HG02943 (cell line): Measurements from ENCODE around the gene MOB3A.

ENCODE experiments used
- ATAC-seq: cut with Tn5 transposase; IDR thresholded peaks from one replicate; pipeline ENCODE4 v1.9.1; 2021; ENCODE audit warnings: mild to moderate bottlenecking, low read depth, moderate library complexity; ENCODE audit not compliant: unreplicated experiment

MOB3A gene

GRCh38 chr19:2084993-2085720 is 11.0 kb downstream of the MOB3A start:
- peak; percentile 42 for ATAC-seq

GRCh38 chr19:2083174-2083854 is 12.8 kb downstream of the MOB3A start:
- no peak for ATAC-seq

DNA sequence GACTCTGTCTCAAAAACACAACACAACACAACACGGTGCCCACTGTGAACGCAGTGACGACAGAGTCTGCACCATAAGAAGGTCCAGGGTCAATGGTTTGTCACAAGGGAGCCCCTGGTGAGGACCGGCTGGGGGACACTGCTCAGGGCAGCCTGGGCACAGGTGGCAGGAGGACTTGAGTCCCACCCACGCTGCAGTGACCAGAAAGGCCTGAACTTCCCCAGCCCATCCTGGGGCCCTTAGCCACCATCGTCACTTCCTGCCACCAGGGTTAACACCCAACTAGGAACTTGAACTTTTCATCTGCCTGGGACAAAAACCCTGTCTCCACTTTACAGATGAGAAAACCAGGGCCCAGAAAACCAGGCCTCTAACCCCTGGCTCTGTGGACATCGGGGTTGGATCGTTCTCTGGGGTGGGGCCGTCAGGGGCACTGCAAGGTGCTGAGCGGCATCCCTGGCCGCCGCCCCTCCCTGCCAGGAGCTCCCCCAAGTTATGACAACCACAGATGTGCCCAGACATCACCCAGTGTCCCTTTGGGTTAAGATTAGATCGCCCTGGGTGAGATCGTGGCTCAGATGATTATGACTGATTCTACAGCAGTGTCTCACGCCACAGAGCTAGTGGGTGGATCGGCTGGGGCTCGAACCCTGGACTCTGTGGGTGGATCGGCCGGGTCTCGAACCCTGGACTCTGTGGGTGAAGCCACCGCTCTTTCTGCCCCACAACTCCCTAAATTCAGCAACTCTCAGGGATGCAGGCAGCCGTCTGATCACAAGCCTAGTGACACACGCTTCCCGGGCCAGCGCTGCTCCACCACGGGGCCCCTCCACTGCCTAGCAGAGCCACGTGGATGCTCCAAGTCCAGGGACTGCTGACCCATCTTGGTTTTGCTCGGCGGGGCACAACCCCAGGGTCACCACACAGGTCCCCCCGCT is 14.0 kb downstream of the MOB3A start:
- no peak for ATAC-seq

GRCh38 chr19:2080336-2080988 is 15.7 kb downstream of the MOB3A start:
- ATAC-seq: no peak

DNA sequence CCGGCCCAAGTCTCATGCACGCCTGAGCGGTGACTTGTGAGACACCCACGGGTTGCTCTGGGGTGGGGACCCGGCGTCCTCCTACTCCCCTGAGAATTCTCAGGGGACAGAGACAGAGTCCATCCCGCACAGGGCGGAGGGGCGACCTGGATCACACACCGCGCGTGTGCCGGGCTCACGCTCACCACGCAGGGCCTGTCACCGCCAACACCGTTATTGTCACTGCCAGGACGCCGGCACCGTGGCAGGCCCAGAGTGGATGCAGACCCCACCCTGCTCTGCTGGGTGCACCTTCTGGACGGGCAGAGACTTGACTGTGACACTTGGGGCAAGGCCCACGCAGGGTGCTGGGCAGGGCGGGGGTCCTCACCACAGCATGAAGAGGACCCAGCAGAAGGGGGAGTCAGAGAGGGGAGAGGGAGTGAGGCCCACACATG is 16.2 kb downstream of the MOB3A start:
- ATAC-seq: no peak

- ATAC-seq: no peak
Measured at GRCh38 chr19:2079076-2079864, 16.9 kb downstream of the MOB3A start.

GRCh38 chr19:2077833-2078619 is 18.1 kb downstream of the MOB3A start:
- ATAC-seq: no peak

DNA sequence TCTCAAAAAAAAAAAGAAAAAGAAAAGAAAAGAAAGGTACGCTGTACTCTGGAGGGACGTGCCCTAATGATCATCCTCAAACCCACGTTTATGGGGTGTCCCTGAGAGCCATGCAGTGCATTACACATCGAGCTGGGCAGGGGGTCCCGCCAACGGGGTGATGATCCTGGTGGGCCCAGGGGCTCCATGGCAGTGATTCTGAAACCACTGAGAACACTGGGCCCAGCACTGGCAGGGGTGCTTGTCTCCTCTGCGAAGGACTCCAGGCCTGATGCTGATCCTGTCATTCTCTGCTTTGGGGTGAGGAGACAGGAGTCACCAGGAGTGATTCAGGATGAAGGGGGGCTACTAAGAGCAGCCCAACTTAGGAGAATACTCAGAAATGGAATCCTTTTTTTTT is 18.7 kb downstream of the MOB3A start:
- ATAC-seq: no peak

DNA sequence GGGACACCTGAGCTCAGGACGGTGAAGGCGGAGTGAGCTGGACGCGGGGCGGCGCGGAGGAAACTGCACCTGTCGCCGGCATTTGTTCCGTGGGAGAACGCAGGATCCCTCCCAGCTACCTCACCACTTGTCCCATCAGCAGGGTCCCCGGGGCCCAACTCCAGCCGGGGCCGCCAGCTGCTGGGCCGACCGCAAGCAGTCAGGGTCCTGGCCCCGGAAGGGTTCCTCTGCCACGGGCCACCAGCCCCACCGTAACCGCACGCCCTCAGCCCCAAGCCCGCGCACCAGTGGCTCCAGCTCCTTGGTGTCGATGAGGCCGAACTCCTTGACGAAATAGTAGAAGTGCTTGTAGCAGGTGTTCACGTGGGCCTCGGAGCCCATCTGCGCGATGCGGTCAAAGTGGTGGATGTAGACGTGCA is 19.6 kb downstream of the MOB3A start:
- no peak for ATAC-seq

- no peak for ATAC-seq
Measured at GRCh38 chr19:2072757-2073551, 23.2 kb downstream of the MOB3A start.

GRCh38 chr19:2070986-2071673 is 25.0 kb downstream of the MOB3A start:
- ATAC-seq: no peak

- no peak for ATAC-seq
Measured at GRCh38 chr19:2070436-2070827, 25.7 kb downstream of the MOB3A start.

GRCh38 chr19:2064788-2065524 is 31.2 kb downstream of the MOB3A start:
- ATAC-seq: no peak

DNA sequence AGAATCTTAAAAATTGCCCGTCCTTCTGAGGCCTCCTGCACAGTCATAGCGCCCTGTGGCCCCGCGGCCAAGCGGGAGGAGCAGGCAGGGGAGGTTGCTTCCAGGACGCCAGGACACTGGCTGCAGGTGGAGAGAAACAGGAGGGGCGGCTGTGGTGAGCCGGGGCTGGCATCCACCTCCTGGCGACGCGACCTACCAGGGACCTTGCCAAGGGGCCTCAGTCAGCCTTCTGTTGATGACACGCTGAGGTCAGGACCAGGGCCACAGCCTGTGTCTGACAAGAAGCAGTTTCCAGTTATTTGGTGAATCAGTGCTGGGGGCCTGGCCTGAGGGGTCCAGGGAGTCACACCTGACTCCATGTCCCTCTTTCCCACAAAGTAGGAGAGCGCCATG is 31.7 kb downstream of the MOB3A start:
- no peak for ATAC-seq

DNA sequence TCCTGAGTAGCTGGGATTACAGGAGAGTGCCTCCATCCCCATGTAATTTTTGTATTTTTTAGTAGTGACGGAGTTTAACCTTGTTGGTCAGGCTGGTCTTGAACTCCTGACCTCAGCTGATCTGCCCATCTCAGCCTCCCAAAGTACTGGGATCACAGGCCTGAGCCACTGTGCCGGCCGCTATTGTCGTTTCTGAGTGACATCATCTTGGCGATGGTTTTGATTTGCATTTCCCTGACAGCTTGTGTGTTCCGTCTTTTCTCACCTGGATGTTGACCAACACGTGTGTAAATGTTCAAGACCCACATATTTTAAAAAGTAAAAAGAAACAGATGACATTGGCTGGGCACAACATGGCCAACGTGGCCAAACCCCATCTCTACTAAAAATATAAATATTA is 32.3 kb downstream of the MOB3A start:
- no peak for ATAC-seq

DNA sequence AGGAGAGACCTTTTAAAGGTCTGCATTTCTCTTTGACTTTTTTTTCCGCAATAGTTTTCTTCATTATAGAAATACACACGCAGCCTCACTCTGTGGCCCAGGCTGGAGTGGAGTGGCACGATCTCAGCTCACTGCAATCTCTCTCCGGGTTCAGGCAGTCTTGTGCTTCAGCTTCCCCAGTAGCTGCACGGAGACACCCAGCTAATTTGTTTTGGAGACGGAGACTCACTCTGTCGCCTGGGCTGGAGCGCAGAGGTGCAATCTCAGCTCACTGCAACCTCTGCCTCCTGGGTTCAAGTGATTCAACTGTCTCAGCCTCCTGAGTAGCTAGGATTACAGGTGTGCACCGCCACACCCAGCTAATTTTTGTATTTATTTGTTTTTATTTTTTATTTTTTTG is 33.4 kb downstream of the MOB3A start:
- ATAC-seq: no peak

DNA sequence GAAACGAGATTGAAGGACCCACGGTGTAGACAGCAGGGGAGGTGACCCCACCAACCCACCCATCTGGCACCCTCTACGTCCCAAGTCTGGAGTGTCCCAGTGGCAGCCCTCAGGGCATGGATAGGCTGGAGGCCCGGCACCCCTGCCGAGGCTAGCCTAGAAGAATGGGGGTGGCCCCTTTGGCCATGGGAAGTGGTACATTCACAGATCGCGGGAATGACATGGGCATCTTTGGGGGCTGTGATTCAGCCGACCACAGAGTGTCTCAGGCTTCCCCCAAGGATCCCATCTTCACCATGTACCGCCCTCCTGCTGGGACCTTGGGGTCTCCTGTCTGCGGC is 33.8 kb downstream of the MOB3A start:
- ATAC-seq: no peak
